Omental fat pad (tissue), 4 donors: Measurements from ENCODE around the gene AQP2. TPM values are rescaled to one million over a fixed set of nuclear protein-coding genes. Genes with fewer than 3 reads are reported as not detected.

ENCODE experiments used
- ATAC-seq: fragments of 150-250 bp; one replicate; pipeline ENCODE4 v1.9.1; 2016; ENCODE audit warnings: mild to moderate bottlenecking, moderate library complexity; ENCODE audit not compliant: low FRiP score
- DNase-seq: peaks from one replicate; pipeline ENCODE4 v3.0.0-alpha.2; 2019; ENCODE audit warnings: low spot score
- total RNA-seq, 4 donors: library from RNA; depleted of rRNA; stranded (reverse); fragments of >200 nt; gene quantifications; one replicate each; pipeline ENCODE4 v1.1.0, GENCODE V29; 2016
- TF ChIP-seq, protein P1 (sequence below), 3 donors: fragments of 450-650 bp; IDR thresholded peaks; one replicate each; pipeline ENCODE4 v1.5.1; 2016 to 2017; ENCODE audit warnings: antibody characterized with exemption in 3 of 3, mild to moderate bottlenecking in 3 of 3, moderate library complexity in 2 of 3

AQP2 gene
- total RNA-seq, 4 donors from 2014 or later, result not detected

DNA sequence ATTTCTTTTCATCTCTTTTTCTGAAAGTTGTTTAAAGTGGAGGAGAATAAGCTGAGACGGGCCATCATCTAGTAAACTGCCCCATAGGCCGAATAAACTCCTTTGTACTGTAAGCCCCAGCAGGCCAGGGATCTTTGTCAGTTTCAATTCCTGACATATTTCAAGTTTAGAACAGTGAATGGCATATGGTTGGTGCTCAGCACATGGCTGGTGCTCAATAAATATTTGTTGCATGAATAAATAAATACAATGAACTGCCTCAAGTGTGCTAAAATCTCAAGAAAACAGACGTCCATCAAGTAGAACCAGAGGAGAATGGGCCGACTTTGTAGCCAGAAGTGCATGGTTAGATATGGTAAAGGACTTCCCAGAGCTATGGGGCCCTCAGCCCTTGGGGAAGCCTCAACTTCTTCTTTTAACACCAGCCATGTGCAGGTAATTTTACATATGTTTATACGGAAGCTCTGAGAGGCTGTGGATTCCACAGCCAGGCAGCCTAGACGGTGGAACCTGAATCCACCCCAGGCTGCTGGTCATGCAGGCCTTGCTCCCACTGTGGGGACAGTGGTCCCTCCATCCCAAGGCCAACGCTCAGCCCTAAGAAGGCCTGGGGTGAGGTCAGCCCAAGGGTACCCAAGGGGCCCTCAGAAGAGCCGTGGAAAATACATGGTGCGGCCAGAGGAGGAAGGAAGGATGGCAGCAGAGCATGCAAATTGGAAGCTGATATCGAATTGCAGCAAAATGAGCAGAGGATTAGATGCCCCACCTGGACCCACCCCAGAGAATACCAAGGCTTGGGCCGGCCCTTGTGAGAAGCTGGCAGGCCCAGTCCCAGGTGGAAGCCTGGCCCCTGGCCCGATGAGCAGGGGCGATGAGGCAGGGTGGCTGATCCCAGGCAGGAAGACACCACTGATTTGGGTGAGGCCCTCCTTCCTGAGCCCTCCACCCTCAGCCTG, 8.7 kb upstream of the AQP2 start:
- TF ChIP-seq, protein P1, sequence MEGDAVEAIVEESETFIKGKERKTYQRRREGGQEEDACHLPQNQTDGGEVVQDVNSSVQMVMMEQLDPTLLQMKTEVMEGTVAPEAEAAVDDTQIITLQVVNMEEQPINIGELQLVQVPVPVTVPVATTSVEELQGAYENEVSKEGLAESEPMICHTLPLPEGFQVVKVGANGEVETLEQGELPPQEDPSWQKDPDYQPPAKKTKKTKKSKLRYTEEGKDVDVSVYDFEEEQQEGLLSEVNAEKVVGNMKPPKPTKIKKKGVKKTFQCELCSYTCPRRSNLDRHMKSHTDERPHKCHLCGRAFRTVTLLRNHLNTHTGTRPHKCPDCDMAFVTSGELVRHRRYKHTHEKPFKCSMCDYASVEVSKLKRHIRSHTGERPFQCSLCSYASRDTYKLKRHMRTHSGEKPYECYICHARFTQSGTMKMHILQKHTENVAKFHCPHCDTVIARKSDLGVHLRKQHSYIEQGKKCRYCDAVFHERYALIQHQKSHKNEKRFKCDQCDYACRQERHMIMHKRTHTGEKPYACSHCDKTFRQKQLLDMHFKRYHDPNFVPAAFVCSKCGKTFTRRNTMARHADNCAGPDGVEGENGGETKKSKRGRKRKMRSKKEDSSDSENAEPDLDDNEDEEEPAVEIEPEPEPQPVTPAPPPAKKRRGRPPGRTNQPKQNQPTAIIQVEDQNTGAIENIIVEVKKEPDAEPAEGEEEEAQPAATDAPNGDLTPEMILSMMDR (IDR thresholded peaks at IDR 0.05), result no peak
- no peak for ATAC-seq
- DNase-seq, result no peak

DNA sequence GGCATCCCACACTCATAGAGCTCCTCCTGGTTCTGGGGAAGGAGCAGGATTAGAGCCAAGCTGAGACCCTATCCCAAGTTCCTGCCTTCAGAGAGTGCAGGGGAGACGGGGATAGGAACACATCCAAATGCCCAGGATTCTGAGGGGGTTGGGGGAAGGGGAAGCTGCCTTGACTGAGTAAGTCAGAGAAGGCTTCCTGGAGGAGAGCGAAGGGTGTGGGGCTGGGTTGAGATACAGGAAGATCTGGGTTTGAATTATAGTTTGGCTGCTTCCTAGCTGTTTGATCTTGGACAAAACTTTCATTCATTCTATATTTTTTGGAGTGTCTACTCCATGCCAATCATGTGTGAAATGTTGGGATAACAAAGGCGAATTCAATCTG, 8.0 kb upstream of the AQP2 start:
- ATAC-seq, result no peak
- TF ChIP-seq, protein P1 (IDR thresholded peaks at IDR 0.05), result no peak
- DNase-seq, result no peak

DNA sequence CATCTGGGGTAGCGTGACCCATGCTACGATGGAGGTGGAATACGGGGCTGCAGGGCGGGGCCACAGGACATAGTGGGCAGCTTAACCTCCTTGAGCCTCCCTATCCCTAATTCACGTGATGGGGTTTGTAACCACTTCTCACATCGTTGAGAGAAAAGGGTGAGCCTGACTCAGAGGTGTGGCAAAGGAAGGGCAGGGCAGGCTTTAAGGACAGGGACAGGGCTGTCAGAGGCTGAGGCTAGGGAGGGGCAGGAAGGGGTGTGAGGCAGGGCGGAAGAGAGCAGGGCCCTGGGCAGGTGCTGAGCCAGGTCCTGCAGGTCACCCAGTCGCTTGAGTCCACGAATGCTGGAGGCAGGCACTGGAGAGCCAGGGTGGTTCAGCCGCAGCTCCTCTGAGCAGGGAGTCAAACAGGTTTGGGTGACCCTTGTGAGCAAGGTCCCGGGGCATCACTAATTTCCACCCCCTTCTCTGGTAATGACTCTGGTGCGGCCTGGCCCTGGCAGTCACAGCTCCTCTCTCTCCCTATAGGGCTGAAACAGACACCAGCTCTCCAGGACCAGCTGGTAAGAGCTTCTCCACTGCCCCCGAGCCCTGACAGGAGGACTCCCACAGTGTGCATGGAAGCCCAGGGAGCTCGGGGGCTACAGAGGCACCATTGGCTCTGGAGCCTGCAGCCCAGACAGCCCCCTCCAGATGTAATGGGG, 7.5 kb upstream of the AQP2 start:
- ATAC-seq (no peak), DNase-seq (no peak)
- TF ChIP-seq, protein P1 (IDR thresholded peaks at IDR 0.05), result no peak

DNA sequence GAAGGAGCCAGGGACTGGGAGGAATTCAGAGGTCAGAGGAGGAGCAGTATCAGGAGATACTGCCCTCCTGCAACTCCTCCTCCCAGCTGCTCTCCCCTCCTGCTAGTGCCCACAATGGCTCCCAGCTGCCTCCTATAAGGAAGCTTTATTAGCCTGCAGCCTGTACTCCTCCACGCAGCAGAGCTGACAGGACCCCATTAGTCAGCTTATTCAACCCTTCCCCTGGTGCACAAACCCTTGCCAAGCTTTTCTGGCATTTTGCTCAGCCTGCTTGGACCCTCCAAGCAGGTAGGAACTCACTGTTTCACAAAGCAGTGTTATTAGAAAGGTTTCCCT, 6.9 kb upstream of the AQP2 start:
- TF ChIP-seq, protein P1 (IDR thresholded peaks at IDR 0.05), result no peak
- ATAC-seq, result no peak
- no peak for DNase-seq

DNA sequence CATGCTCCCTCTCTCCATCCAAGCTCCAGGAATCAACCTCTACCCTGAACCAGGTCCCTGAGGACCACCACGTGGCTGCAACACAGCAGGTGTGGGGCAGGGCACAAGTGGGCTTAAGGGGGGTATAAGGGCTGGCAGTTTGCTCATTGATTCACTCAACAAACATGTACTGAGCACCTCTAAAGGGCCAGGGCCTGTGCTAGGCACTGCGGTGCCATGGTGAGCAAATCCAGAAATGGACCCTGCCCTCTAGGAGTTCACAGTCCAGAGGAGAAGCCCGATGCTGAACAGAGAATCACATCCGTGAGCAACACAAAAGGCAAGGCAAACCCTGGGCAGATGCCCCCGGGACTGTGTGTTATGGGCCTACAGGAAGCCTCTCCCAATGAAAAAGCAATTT, 6.5 kb upstream of the AQP2 start:
- ATAC-seq, result no peak
- TF ChIP-seq, protein P1 (IDR thresholded peaks at IDR 0.05), result no peak
- DNase-seq, result no peak

DNA sequence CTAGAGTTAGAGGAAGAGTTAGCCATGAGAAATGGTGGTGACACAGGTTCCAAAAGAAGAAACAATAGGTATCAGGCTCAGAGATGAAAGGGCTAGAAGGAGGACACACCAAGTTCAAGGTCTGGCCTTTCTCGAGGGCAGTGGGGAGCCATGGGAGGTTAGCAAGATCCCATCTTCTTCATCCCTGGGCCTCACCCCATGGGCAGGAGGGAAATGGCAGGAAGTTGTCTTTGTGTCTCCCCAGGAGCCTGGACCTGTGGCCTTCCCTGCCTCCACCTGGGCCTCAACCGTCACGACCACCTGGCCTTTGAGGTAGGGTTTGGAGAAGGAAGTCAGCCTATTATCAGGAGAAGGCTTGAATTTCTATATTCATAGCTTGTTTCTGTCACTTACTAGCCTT, 5.8 kb upstream of the AQP2 start:
- no peak for ATAC-seq
- DNase-seq, result no peak
- TF ChIP-seq, protein P1 (IDR thresholded peaks at IDR 0.05), result no peak
